C1 segment of cervical spinal cord (tissue), 14 donors: Measurements from ENCODE around the gene MOV10L1.

ENCODE experiments used
- DNase-seq, 14 donors: peaks; one replicate each; lab custom pipeline; 2025; lab: John Stamatoyannopoulos, UW

MOV10L1 gene

DNA sequence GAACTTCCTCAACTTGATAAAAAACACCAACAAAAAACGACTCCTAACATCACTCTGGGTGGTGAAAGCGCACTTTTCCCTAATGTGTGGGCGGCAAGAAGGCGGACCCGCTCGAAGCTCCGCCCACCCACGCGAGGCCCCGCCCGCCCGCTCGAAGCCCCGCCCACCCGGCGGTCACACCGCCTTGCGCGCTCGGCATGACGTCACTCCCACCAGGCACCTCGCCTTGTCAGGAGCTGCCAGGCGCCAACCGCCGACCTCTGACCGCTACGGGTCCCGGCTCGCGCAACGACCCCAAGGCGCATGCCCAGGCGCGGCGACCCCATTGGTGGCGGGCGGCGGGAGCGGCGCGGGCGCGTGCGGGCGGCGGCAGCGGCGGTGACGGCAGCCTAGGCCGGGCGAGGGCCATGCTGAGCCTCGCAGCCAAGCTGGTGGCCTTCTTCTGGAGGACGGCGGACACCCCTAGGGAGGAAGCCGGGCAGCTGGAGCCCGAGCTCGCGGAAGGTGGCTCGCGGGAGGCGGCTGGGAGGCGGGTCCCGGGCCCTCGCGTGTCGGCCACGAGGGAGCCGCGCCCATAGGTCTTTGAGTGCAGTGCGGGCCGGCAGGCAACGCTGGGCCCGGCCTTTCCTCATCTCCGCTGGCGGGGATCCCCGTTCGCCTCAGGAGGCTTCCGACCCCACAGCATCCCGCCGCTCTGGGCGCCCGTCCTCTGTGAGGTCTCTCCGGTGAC is at the start of gene MOV10L1:
Gene MOV10L1 (plus strand): TSS at position 325 of the 730 bp plus-strand sequence. CDS start 83 bp downstream, at position 408.
- DNase-seq = peak in 5 of 14 donors; percentile 6 to 63 (median 26)

DNA sequence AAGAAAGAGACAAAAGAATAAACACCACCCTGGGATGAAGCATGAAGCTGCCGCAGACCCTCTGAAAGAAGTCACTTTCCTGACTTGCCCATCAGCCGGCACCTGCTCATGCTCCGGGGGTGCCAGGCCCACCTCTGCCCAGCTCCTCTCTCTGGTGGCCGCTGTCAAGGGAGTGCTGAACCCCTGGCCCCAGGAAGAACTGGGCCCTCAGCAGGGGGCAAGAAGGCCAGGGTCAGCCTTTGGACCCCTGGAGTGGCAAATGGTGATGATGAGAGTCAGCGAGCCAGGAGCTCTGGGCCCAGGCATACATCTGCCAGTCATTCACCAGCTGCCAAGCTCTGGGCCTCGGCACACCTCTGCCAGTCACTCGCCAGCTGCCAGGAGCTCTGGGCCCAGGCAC is 49.1 kb upstream of the MOV10L1 start:
- DNase-seq = no peak

DNA sequence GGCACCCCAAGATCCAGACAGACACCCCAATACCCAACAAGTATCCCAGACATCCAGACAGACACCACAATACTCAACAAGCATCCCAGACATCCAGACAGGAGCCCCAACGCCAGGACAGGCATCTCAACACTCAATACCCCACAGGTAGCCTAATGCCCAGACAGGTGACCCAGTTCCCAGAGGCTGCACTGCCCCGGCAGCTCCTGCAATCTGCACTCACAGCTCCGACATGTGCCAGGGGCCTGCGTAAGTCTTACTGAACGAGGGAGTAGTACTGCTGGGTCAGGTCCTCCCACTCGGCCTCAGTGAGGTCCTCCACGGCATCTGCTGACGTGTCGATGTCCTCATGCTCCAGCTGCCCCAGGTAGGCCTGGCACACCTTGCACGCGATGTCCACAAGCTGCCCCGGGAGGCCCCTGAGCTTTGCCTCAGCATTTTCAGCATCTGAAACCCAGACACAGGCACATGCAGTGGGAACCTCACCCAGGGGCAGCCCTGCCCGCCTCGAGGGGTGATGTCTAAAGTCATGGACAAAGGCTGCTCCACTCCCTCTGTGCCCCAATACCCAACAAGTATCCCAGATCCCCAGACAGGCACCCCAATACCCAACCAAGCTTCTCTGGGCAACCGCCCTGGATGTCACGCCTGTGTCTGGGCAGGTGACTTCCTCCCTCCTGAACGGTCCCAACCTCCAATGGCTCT is 48.3 kb upstream of the MOV10L1 start:
- no peak for DNase-seq

DNA sequence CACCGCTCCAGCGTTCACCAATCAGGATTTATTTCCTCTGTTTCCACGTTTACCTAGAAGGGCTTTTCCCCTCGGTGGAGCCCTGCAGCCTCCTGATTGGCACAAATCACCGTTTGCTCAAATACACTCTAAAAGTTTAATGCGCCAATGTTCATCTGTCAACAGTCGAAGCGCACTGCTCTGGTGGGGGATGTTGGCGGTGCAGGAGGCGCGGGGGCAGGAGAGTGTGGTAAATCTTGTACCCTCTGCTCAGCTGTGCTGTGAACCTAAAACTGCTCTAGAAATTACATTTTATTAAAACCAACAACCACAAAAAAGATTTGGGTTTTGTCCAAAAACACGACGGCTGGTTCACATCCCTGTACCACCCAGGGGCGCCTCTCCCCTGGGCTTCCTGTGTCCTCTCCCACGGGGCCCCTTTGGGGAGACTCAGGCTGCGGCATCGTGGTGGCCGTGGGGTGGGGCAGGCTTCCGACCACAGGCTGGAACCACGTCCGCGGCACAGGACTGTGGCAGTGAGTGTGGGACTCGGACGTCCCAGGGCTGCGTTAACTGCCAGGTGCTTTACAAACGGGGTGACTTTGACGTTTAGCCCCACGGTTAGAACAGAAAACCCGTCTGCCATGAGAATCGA is 45.2 kb upstream of the MOV10L1 start:
- no peak for DNase-seq

DNA sequence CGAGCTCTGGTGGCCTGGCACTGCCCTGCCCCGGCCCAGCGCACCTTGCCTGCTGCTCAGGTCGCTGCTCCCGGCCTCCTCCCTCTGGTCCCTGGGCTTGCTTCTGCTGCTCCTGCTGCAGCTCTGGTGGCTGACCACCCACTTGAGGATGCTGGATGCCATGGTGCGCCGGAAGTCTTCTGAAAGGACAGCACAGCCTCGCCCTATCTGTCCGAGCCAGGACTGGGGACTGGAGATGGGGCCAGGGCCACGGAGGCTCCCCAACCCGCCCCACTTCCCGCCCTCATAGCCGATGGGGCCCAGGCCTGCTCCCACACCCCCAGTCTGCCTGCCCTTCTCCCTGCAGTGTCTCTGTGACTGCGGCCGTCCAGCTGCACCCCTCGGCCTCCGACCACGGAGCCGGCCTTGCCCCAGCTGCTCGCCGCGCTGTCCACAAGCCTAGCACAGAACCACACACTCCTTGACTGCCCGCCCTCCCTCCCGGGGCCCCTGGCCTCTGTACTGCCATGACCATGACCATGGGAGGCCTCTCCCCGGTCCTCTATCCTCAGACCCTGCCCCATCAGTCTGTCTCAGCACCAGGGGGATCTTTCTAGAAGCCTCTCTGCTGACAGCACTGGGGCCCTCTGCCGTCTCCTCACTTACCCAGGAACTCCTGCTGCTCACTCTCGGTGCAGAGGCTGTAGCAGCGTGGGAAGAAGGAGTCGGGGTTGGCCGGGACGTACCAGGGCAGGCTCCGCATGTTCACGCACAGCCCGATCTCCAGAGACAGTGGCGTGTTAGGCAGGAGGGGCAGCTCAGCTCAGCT is 44.4 kb upstream of the MOV10L1 start:
- no peak for DNase-seq

DNA sequence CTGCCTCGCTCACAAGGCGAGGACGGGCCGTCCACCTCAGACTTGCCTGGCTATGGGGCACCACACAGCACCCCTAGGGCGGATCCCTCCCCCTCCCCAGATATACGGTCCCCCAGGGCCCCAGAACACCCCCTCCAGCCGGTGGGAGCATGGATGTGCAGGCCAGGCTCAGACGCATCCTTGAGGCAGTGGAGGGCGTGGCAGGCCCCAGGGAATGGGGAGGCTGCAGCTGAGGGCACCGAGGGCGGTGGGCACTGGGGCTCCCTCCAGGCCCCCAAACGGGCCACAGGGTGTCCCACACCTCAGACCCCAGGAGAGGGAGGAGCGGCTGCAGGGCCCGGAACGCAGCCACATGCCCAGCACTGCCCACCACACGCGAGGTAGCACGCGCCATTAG is 43.8 kb upstream of the MOV10L1 start:
- no peak for DNase-seq

DNA sequence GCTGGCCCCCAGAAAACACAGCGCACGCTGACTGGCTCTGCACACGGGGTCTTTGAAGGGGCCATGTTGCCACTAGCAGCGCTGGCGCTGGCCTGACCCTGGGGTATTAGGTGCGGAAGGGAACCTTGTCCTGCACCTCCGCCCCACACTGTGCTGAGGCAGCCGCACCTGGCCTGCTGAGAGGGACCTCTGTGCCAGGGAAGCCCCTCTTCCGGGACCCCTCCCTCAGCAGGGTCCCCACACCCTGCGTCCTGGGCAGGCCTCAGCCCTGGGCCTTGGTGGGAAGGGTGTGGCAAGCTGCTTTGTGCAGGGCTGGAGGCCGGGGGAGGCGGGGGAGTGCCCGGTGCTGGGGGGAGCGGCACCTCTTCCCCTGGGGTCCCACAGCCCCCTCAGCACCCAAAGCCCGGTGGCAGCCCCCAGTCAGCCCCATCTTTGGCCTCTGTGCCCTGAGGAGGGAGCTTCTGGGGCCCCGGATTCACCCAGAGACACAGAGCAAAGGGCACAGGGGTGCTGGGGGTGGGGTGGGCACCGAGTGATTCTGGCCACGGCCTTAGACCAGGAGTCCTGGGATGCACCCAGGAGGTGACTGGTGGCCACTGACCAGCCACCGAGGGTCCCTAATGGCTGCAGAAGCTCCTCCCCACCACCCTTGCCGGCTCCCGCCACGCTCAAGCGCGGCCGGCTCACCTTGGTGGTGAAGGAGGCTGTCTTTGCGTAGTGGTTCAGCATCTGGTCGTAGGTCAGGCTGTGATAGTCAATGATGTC is 43.1 kb upstream of the MOV10L1 start:
- no peak for DNase-seq

DNA sequence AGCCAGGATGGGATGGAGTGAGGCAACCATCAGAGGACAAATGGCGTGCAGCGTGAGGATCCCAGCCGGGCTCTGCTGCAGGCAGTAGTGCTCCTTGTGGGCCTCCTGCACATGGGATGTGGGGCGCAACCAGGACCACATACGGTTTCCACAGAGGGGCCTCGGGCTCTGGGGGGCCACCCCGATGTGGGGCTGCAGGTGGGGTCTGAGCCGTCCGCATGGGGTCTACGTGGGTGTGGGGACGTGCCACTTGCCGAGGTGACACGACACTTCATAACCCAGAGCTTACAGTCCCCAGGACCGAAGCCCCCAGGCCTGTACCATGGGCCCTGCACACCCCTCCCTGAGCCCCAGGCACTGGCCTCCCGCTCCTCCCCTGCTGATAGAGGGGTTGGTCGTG is 42.5 kb upstream of the MOV10L1 start:
- no peak for DNase-seq

DNA sequence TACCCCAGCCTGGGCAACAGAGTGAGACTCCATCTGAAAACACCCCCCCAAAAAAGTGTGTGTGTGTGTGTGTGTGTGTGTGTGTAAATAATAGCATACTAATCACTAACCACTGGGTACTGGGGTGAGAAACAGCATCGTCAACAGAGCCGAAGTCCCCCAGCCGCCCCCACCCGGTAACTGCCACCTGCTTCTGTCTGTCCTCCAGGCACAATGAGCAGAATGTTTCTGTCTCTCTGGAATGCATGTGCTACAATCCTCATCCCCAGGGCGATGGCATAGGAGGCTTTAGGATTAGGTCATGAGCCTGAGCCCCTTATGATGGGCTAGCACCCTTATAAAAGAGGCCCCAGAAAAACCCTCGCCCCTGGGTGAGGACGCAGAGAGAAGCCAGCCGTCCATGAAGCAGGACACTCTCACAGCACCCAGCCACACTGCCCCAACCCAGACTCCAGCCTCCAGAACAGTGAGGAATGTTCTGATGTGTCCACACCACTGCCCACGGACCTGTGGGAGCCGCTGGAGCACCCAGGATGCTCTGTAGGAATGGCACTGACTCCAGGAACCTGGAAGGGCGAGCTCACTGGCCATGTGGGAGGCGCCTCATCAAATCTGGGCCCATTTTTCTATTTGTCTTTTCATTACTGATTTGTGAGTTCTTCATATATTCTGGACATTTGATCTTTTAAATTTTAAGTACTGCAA is 41.6 kb upstream of the MOV10L1 start:
- no peak for DNase-seq

DNA sequence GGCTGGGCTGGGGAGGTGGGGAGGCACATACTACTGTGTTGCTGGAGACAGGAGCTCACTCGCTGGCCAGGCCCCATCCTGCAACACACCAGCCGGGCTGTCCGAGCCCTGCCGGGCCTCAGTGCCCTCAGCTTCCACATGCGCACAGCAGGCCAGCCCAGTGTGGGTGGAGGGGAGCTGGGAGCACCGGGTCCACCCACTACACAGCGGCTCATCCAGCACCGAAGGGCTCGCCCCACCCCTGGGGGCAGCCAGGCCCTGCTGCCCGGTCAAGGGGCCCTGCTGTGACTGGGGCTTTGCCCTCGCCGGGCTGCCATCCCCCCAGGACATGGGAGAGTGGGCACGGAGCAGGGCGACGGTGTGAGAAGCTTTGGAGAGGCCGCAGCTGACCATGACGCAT is 41.0 kb upstream of the MOV10L1 start:
- DNase-seq = no peak

DNA sequence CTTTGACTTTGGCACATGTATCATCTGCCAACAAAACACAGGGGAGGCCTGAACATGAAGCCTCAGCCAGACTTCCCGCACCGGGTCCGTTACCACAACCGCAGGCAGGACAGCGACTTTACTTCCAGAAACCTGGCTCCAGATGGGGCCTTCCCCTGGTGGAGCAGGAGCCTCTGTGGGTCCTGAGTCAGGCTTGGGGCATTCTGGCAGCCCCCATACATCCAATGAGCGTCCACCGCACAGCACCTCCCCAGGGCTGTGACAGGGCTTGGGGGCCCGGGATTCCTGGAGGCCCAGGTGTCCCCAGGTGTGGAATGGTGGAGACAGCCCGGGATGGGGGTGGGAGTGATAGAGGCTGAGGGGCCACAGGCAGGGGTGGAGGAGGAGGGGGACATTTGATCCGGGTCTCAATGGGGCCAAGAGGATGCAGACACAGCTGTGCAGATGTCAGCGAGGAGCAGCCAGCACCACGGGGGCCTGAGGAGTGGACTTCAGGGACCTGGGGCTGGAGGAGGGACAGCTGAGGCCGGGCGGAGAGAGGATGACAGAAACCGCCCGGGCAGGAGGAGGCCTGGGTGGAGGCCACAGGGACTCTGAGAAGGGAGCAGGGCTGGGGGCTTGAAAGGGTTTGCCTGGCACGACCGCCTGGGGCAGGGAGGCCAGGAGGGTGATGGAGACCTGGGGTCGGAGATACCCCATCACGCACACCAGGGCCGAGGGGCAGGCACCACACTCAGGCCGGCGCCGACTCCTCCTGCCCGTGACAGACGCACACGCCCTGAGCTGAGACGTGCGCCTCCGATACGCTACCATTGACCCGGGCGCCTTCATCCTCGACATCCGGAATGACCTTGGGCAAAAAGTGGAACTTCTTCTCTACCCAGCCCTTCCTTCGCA is 40.3 kb upstream of the MOV10L1 start:
- no peak for DNase-seq

DNA sequence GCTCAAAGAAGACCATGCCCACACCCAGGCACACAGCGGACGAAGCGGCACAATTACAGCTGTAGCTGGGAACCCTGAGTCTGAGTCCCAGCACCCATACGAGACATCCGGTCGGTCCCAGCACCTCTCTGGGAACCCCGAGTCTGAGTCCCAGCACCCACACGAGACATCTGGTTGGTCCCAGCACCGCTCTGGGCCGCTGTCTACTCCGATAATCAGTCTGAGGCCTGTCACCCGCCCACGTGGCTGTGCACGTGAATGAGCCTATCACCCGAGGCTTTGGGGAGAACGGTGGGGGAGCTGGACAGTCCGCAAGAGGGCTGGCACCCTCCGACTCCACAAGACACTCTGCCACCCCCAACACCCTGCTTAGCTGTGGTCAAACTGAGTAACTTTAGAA is 37.9 kb upstream of the MOV10L1 start:
- DNase-seq = no peak

DNA sequence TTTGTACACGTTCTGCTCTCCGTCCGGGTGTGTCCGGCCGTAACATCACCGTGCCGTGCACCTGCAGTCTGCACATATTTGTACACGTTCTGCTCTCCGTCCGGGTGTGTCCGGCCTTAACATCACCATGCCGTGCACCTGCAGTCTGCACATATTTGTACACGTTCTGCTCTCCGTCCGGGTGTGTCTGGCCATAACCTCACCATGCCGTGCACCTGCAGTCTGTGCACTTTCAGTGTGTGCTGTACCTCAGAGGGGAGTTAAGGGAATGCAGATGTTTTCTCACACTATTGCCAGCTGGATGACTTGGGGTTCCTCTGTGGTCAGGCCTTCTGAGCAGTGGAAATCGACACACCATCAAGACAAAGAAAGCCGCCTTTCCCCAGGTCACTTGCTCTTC is 35.9 kb upstream of the MOV10L1 start:
- DNase-seq = no peak

DNA sequence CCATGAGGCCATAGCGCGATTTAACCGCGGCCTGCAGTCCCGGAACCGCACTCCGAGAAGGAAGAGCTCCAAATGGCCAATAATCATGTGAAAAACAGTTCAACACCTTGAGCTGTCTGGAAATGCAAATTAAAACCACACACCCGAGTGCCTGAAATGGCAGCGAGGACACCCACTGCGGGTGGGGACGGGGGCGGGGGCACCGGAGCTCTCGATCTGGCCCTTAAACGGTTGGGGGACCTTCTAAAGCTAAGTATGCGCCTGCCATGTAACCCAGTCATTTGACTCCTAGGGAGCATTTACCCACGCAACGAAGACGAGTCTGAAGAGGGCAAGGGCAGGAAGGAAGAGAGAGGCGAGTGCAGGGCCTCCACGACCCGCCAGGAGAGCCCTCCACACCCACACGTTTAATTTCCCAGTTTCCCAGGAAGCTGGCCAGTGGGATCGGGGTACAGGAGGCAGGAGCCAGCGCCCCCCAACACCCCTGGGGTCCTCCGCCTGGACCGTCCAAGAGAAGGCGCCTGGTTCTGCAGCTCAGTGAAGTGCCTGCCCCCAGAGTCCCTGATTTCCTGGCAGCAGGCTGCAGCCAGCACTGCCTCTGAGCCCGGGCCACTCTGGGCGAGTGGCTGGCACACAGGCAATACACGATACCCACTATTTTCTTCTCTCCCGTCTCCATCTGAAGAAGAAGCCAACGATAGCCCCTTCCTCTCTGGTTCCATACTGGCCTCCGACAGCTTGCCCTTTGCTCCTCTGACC is 33.4 kb upstream of the MOV10L1 start:
- no peak for DNase-seq

DNA sequence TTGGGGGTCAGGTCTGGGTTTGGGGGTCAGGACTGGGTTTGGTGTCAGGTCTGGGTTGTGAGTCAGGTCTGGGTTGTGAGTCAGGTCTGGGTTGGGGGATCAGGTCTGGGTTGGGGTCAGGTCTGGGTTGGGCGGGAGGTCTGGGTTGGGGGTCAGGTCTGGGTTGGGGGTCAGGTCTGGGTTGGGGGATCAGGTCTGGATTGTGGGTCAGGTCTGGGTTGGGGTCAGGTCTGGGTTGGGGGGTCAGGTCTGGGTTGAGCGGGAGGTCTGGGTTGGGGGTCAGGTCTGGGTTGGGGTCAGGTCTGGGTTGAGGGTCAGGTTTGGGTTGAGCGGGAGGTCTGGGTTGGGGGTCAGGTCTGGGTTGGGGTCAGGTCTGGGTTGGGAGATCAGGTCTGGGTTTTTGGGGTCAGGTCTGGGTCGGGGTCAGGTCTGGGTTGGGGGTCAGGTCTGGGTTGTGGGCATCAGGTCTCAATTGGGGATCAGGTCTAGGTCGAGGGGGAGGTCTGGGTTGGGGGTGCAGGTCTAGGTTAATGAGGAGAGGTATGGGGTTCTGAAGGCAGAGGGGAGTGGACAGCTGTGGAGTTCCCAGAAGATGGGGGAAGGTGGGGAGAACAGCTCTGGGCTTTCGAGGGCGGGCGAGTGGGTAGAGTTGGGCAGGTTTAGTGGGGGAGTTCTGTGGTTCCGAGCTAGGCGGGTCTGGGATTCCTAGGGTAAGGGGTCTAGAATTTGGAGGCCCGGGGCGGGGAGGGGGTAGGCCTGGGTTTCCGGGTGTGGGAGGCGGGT is 32.3 kb upstream of the MOV10L1 start:
- DNase-seq = no peak

DNA sequence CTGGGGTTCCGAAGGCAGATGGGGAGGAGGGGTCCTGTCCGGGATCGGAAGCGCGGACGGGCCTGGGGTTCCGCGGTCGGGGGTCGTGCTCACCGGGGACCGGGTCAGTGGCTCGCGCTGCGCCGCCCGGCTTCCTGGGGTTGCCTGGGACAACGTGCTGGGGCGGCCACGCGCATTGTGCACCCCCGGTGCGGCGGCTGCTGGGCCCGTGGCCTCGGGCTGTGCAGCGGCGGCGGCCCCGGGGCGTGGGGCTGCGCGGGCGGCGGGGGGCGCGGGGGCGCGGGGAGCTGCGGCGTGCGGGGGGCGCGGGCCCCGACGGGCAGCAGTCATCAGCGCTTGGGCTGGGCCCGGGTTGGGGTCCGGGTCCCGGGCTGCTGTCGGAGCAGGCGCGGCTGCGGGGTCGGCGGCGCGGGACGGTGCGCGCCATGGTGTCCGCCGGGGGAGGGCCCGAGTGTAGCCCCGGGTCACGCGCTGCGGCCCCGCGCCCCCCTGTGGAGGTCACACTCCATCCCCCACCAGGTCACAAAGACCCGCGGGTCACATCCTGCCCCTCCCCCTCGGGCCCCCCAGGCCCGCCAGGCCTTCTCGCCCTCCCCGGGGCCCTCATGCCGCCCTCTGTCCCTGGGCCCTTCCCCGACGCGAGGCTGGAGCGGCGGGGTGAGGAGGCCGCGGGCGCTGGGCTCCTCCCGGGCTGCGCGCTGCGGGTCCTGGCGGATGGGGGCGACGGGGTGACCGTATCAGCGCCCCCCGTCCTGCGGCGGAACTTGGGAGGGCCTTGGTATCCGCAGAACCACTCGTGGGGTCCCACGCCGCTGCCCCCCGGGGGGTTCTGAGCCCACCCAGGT is 31.5 kb upstream of the MOV10L1 start, which contains the start of gene TTLL8:
Gene TTLL8 (minus strand): TSS at position 238 of the 845 bp plus-strand sequence.
- DNase-seq = no peak
